Epithelial cell of proximal tubule (primary cell): ENCODE results near the gene SAMD4A. TPM values are rescaled to one million over a fixed set of nuclear protein-coding genes. Genes with fewer than 3 reads are reported as not detected.

Experiments used
- DNase-seq: peaks from one replicate; pipeline ENCODE4 v3.0.0-alpha.2; 2011; ENCODE audit warnings: low read depth
- H3K4me3 ChIP-seq: 2 replicates; pipeline ENCODE4 v1.5.1; 2011; ENCODE audit warnings: low read depth, mild to moderate bottlenecking, low read length
- total RNA-seq: library from RNA; depleted of rRNA; stranded (reverse); fragments of >200 nt; gene quantifications from 2 replicates; pipeline ENCODE4 v1.2.3, GENCODE V29; 2015
- TF ChIP-seq, protein P1 (sequence below): conservative IDR thresholded peaks from 2 replicates; pipeline ENCODE4 v1.5.1; 2012; ENCODE audit warnings: low read depth, mild to moderate bottlenecking, low read length

Gene SAMD4A
- total RNA-seq, 1 donor from 2014 or later: 18.9 TPM

DNA sequence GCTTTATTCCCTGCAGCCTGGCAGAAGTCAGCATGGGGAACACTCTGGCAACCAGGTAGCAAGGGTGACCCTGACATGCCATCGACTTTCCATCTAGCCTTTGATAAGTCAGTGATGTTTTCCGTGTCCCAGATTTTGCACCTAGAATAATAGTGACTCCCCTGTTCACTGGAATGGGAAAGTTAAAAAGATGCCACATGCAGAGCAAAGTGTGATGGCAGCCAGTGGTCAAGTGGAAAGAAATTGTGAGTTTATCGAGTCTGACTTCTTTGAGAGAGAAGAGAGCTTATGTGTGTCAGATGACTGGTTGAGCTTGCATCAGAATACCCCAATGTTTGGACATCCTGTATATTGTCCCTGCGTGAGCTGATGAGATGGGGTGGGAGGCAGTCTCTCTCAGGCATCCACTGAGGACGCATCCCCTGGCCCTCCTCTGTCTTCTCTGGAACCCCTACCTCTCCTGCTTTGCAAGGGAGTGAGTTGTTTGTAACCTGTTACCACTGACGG, 187.2 kb downstream of the SAMD4A start:
- no peak overlapping the region for H3K4me3 ChIP-seq
- TF ChIP-seq, protein P1, sequence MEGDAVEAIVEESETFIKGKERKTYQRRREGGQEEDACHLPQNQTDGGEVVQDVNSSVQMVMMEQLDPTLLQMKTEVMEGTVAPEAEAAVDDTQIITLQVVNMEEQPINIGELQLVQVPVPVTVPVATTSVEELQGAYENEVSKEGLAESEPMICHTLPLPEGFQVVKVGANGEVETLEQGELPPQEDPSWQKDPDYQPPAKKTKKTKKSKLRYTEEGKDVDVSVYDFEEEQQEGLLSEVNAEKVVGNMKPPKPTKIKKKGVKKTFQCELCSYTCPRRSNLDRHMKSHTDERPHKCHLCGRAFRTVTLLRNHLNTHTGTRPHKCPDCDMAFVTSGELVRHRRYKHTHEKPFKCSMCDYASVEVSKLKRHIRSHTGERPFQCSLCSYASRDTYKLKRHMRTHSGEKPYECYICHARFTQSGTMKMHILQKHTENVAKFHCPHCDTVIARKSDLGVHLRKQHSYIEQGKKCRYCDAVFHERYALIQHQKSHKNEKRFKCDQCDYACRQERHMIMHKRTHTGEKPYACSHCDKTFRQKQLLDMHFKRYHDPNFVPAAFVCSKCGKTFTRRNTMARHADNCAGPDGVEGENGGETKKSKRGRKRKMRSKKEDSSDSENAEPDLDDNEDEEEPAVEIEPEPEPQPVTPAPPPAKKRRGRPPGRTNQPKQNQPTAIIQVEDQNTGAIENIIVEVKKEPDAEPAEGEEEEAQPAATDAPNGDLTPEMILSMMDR: no peak
- no peak for DNase-seq

DNA sequence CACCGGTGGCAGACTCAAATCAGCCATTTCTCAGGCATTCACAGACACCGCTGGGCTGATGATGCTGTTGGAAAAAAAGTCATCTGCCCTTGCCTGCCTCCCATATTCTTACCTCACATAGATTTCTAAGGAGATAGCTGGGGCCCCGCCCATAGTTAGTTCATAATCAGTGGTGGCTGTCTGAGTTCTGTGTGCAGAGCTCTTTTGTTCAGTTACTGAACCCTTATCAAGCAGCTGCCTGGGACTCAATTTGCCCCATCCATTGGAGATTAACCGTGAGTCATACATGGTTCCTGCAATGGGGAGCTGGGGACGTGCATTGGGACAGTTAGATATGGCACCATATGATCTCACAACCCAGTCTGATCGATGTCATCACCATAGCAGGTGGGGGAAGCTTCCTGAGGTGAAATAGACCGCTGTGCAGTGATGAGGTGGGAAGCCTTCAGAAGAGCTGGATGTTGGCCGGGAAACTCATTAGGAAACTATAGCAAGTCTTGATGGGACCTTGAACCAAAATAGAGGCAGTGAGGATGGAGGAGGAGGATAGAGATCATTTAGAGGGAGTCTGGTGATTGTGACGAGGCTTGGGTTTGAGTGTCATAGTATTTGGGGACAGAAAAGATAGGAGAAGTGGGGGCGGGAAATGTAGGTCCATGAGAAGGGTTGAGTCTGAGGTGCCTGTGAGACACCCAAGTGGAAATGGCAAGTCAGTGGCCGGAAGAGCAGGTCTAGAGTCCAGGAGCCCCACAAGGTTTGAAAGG, 187.9 kb downstream of the SAMD4A start:
- H3K4me3 ChIP-seq: no peak overlapping the region
- no peak for DNase-seq
- TF ChIP-seq, protein P1: no peak

DNA sequence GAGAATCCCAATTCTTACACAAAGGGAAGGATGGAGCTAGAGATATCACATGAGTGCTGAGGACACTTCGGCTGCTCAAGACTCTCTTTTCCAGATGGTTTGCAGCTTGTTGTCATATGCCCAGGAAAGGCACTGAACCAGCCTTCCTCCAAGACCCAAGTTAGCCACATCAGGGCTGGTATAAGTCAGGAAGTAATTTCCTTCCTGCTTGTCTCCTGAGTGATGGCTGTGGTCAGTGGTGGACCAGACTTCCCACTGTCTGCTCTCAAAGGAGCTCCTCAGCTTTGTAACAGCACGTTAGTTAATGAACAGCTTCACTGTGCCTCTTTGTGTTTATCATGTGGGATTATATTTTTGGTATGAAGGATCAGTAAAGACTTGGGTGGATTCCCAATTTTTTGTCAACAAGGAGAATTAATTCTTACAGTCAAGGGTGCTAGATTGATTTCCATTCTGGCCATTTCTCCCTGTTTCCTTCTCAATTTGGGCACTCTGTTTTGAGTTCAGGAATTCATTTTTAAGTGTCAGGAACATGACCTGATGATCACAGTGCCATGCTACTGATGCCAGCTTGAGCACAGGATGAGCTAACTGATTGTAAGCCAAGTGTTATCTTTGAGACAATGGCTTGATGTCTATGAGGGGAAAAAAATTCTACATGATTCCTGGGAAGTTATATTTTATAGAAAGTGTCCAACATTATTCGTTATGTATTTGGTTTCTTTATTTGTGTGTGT, 189.9 kb downstream of the SAMD4A start:
- H3K4me3 ChIP-seq: no peak overlapping the region
- no peak for DNase-seq
- TF ChIP-seq, protein P1: no peak

DNA sequence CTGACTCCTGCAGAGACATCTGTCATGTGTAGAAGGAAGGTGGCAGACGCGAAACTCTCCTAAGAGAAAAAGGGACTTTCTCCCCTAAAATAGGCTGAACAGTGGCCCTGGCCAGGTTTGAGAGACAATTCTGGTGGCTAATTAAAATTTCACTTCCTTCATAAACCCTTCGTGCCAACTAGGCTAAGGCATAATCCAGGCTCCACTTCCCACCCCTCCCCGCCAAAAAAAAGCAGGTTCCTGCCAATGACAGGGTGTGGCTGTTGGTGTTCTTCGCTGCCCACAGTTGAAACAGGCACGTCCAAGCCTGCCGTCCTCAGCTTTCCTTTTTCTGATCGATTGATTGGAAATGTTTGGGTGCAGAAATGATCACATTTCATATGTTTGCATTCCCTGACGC, 191.1 kb downstream of the SAMD4A start:
- no peak overlapping the region for H3K4me3 ChIP-seq
- no peak for DNase-seq
- TF ChIP-seq, protein P1: no peak

DNA sequence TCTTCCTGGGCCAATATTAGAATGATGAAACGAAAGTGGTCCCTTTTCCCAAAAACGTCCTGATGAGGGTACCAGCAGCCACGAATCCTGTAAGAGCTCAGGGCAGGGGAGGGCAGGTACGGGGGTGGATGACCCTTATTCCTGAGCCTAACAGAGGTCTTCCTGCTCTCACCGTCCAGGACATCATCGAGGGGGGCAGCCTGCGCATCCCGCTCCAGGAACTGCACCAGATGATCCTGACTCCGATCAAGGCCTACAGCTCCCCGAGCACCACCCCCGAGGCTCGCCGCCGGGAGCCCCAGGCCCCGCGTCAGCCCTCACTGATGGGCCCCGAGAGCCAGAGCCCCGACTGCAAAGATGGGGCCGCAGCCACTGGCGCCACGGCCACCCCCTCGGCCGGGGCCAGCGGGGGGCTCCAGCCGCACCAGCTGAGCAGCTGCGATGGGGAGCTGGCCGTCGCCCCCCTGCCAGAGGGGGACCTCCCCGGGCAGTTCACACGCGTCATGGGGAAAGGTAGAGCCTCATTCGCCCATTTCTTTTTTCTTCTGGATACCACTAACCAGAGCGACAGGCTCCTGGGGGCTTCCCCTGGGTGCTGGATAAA, 193.2 kb downstream of the SAMD4A start:
- TF ChIP-seq, protein P1: no peak
- no peak overlapping the region for H3K4me3 ChIP-seq
- DNase-seq: no peak

DNA sequence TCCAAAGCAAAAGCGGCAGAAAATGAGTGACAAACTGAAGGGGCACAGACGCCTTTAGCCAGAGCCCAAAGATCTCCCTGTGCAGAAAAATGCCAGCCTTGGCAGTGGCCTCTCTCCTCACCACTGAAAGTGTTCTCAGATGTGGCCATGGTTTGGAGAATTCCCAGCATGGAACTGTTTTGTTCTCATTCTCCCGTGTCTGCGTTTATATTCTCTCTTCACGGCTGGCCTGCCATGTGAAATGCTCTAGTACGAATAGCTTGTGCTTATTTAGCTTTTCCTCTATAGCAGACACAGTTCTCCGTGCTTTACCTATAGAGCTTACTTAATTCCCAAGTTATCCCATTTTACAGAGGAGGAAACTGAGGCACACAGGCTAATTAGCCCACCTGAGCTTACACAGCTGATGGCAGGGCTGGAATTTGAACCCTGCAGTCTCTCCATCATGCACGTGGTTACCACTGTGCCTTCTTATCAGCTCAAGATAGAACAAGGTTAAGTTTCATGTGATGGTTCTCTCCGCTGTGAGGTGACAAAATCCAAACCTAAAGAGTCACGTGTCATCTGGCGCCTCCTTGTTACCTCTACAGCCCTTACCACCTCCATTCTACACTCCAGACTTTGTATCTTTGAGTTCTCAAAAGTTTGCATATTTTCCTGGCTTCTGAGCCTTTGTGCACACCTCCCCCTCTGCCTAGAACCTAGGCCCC, 194.1 kb downstream of the SAMD4A start:
- no peak overlapping the region for H3K4me3 ChIP-seq
- TF ChIP-seq, protein P1: no peak
- DNase-seq: no peak
